Activated CD8-positive, alpha-beta memory T cell treated with anti-CD3 and anti-CD28 coated beads for 48 hours (primary cell): ENCODE results near the gene CNOT11.

ENCODE experiments used
- DNase-seq, 3 experiments: peaks; one replicate each; pipeline ENCODE4 v3.0.0-alpha.2; 2020; ENCODE audit warnings: low read depth in 2 of 3, low spot score in 2 of 3

The CNOT11 gene

DNA sequence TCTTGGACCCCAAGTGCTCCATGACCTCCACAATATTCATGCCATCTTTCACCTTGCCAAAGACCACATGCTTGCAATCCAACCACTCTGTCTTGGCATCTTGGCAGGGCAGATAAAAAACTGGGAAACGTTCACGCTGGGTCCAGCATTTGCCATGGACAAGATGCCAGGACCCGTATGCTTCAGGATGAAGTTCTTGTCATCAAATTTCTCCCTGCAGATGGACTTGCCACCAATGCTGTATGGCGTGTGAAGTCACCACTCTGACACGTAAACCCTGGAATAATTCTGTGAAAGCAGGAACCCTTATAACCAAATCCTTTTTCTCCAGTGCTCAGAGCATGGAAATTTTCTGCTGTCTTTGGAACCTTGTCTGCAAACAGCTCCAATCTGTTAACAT lies 21.5 kb downstream of the CNOT11 start:
- DNase-seq: no peak

DNA sequence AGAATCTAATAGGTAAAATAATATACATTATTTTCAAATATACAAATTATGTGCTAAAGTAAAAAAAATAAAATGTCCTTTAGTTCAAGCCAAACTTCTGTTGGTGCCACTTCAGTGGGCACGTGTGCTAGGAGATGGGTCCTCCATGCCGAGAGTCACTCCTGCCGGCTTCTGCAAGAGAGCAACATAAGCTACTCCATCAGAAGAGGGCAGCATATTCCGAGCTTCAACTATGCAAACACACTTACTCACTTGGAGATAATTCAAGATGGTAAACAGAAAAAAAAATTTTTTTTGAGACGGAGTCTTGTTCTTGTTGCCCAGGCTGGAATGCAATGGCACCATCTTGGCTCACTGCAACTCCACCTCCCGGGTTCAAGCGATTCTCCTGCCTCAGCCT lies 24.4 kb downstream of the CNOT11 start:
- DNase-seq: no peak

DNA sequence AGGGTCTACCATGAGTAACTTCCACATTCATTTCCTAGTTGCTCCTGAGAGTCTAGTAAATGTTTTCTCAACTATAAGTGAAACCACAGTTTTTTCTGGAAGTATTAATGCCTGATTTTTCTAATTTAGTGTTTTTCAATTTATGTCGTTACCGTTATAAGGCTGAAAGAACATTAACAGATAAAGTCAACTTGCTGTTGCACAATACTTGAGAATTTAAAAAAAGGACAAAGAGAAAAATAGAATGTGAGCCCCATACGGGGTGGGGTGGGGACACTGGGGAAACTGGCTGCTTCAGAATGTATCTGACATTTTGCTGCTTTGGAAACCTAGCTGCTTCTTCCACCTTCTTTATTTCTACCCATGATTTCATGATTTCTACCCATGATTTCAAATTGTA lies 26.2 kb downstream of the CNOT11 start:
- DNase-seq: no peak

DNA sequence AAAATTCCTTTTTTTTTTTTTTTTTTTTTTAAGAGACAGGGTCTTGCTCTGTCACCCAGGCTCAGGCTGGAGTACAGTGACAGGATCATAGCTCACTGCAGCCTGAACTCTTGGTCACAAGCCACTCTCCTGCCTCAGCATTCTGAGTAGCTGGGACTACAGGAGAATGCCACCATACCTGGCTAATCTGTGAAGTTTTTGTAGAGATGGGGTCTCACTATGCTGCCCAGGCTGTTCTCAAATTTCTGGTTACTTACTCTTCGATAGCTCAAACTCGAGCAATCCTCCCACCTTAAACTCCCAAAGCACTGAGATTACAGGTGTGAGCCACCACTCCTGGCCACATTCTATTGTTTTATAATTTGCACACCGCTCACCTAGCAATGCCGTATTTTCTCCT lies 28.8 kb downstream of the CNOT11 start:
- no peak for DNase-seq

DNA sequence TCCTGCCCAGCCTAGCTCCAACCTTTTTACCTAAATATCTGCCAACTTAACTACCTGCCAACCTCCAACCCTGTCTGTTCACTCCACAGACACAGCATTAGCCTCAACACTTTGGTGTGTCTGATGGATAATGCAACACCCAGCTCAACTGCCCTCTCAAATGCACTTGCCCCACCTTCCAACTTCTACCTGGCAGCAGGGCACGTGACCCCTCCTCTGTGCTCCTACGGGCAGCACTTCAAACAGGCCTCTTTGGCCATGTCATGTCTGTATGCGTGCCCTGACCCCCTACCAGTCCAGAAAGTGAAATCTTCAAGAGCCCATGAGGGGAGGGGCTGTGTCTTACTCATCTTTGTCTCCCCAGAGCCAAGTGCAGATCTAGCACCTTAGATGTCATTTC lies 30.3 kb downstream of the CNOT11 start:
- no peak for DNase-seq

DNA sequence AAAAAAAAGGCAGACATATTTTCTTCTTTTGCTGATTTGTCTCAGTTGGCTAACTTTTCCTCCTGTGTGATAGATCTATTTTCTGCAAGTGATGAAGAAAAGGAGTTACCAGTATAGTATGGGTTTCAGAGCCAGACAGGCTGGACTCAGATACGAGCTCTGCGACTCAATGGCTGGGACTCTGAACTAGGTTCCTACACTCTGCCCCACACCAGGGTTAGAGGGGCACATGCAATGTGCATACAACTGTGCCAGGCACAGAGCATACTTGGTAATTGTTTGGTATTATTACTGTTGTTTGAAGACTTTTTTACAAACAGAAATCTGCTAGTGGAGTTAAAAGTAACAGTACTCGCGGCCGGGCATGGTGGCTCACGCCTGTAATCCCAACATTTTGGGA lies 34.0 kb downstream of the CNOT11 start:
- no peak for DNase-seq

DNA sequence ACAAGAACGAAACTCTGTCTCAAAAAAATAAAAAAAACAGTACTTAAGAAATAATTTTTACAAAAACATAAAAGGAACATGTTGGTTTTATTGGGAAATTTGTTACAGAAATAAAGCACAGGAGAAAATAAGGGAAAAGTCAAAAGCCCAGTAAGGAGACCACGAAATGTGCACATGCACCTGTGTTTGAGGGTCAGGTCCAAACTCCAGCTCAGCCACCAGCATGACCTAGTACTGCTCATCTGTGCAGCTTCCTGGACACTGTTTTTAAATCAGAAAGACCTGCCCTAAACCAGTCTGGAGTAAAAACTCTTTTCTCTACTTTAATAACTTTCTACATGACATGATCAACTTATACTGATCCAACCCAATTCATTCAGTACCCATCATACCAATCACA lies 34.6 kb downstream of the CNOT11 start:
- no peak for DNase-seq

DNA sequence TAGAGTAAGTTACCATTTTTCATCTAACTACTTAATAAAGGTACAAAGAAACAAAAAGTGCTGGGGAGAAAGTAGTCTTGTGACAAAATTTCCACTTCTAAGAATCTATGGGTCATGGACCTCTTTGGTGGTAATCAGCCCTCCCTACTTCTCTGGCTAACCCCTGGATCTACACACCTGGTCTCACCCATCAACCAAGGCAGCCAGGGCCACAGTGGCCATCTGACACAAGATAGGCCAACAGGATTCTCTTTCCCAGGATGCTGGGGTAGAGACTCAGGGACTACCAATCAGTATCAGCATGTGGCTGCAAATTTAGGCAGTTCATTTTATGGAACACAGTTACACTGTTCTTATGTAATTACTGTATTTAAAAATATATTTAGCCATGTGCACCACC lies 38.0 kb downstream of the CNOT11 start:
- DNase-seq: no peak

DNA sequence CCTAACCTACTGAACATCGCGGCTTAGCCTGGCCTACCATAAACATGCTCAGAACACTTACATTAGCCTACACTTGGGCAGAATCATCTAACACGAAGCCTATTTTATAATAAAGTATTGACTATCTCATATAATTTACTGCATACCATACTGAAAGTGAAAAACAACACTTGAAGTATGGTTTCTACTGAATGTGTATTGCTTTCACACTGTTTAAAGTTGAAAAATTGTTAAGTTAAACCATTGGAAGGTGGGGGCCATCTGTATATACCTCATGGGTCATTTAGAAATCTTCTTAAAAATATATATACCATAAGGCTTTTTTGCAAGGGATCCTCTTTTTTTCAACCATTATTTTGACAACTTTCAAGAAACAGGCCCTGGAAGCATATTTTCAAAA lies 39.3 kb downstream of the CNOT11 start:
- no peak for DNase-seq

DNA sequence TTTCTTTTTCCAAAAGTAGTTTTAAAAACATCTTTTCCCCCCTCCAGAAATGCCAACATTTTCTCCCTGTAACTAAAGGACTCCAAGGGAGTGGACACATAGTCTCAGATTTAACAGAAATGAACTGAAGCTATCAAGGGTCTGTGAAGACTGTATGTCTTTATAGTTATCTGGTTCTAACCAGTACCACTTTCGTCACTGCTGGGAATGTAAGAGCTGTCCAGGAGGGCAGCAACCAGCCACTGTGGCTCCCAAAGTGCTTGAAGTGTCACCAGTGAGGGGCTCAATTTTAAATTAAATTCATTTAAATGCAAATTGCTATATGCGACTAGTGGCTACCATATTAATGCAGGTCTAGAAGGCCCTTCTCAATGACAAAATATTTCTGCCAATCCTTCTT lies 40.9 kb downstream of the CNOT11 start:
- no peak for DNase-seq

DNA sequence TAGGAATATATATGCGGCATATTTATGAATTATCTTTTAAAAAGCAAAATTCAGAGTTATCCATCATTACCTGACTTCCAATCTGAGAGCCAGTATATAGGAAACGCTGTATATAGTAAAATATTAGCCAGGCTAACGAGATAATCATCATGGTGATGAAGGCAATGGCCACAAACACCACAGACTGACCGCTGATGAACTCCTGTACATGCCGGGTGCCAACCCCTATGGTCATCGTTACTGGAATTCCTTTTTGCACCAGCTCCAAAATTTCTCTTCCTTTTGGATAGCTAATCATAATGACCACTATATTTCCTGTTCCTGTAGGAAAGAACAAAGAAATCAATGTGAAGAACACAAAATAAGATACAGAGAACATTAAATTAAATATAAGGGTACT lies 42.2 kb downstream of the CNOT11 start:
- no peak for DNase-seq

DNA sequence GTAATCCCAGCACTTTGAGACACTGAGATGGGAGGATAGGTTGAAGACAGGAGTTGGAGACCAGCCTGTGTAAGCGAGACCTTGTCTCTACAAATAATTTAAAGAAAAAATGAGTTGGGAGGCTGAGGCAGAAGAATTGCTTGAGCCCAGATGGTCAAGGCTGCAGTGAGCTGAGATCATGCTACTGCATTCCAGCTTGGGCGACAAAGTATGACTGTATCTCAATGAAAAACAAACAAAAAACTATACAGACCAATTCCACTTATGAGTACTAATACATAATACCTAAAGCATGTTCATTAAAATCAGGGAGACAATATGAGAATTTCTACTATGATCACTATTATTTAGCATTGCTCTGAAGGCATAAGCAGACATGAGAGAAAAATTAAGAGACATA lies 43.2 kb downstream of the CNOT11 start:
- DNase-seq: no peak

DNA sequence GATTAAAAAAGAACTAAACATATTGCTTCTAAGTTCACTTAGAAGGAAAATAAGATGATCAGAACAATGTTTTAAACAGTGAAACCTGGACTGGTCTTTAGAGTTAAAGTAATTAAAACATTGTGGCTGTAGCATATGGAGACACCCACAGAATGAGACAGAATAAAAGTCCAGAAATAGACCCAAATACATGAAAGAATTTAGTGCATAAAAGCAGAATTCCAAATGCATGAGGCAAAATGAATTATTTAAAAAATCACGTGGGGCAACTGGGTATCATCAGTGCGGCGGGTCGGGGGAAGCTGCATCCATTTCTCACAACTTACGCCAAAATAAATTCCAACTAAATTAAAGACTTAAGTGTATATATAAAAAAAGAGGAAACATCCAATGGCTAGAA lies 43.7 kb downstream of the CNOT11 start:
- no peak for DNase-seq

DNA sequence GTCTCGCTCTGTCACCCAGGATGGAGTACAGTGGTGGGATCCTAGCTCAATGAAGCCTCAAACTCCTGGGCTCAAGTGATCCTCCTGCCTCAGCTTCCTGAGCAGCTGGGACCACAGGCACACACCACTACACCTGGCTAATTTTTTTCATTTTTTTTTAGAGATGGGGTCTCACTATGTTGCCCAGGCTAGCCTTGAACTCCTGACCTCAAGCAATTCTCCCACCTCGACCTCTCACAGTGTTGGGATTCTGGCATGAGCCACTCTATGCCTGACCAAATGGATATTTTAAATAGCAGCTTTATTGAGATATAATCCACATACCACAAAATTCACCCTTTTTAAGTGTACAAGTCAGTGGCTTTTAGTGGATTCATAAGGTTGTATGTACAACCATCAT lies 44.7 kb downstream of the CNOT11 start:
- DNase-seq: no peak

DNA sequence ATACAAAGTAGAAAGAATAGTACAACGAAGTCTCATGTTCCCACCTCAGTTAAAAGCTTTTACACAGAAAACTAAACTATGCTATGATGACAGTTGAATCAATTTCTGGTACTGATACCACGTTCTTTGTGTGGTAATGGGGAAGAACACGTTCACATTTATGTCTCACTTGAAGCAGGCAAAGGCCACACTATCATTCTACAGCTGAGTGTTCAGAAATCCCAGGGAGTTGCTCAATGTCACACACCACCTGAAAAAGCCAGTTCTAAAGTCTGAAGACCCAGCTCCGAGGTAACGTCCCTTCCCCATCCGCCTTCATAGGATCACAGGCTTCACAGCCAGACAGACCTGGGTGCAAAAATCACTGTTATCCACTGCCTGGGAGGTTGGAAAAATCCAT lies 46.9 kb downstream of the CNOT11 start:
- no peak for DNase-seq

DNA sequence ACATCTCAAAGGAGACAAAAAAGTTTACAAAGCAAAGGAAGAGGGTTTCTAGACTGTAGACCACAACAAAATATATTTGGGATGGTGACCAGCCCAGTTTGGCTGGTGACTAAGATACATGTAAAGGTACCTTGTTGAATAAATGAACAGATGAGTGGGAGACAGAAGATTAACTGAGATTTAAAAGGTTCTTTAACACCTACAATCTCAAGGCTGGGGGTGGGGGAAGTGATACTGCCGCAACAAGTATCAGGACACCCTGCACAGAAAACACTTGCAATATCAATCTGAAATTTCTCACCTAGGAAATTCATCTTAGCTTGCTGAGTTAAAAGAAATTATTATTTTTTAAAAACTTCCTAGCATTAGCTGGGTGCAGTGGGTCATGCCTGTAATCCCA lies 47.5 kb downstream of the CNOT11 start:
- no peak for DNase-seq

DNA sequence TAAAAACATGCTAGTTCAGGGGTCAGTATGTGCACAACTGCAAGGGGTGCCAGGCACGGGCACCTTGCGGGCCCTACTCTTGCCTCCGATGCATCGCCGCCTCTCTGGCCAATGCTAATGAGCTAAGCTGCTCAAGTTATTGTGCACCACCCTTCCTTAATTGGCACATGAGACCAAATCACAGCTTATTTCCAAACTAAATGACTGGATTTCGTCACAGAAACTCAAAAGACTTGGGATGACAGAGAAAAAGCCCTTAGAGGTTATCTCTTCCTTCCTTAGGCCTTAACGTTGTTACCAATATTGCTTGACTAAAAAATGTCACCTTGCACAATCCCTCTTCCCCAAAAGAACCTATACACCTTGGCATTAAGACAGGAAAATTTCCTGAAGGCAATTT lies 48.1 kb downstream of the CNOT11 start:
- no peak for DNase-seq

DNA sequence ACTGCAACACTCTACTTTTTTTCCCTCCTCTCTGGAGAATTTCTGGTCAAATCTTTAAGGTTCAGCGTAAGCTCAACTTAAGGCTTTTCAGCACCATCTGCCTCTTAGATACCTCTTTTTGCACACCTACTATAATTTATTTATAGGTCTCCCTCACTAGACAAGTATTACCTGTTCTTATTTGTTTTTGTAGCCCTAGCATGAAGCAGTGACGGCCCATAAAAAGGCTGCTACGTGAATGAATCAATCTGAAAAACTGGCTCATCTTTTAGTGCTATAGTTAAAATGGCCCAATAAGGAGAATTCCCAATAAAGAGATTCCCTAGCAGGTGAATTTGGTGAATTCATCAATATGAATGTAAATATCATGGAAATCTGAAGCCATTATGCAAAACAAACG lies 49.3 kb downstream of the CNOT11 start:
- no peak for DNase-seq

DNA sequence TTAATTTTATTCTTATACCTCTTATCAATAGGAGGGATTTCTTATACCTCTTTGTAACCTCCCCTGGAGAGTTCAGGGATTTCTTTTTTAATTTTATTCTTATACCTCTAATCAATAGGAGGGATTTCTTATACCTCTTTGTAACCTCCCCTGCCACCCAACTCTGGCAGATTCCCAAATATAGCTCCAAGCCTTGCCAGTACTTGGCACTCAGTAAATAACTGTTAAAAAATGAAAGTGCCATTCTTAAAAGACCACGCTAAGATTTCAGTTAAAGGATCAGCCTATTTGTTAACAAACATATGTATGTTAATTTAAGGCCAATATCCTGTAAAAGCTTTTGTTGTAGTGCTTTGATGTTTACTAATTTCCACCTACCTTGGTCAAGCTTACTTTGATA lies 51.0 kb downstream of the CNOT11 start:
- no peak for DNase-seq

DNA sequence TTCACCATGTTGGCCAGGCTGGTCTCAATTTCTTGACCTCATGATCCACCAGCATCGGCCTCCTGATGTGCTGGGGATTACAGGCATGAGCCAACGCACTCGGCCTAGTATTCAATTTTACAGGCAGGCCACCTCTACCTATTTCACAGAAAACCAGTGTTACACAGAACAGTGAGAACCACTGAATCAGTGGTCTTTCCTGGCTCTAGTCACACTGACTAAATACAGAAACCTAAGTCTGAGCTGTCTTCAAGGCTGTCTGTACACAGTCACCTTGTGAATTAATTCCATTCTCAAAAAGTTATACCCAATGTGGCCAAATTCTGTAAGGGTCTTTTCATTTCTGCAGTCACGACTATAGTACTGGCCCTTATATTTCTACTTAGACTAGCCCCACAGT lies 52.3 kb downstream of the CNOT11 start:
- no peak for DNase-seq

DNA sequence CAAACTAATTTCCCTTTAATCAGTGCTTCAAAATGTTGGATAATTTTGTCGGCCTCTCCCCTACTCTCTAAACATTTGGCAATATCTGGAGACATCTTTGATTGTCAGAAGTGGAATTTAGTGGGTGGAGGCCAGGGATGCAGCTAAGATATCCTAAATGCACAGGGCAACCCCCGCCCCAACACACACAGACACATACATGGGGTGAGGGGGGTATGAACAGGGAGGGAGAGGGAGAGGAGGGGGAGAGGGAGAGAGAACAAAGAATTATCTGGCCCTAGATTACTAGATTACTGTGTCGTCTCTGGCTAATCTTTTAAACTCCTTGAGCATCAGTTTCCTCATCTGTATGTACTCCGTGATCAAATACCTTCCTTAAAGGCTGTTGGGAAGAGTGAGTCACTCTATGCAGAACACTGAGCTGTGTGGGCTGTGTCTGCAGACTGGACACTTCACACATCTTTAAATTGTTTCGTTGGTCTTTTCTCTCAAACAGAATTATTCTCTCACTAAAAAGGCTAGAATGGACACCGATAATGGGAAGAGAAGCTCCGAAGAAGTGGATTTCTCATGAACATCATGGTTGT lies 52.9 kb downstream of the CNOT11 start:
- DNase-seq: no peak

DNA sequence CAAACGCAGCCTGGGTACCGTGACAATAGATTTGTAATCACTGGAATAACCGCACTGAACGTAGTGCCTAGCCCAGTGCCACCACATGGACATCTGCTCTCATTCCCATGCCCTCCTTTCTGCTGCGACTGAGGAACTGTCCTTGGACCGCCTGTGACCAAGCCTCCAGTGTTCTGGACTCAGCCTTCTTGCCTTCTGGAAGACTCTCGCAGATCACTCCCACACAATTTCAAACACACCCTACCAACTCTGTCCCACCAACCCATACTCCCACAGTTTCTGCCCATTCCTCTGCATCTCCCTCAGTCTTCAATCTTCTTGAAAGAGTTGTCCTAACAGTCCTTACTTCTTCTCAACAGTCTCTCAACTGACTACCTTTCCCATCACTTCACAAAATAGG lies 53.7 kb downstream of the CNOT11 start:
- DNase-seq: no peak

DNA sequence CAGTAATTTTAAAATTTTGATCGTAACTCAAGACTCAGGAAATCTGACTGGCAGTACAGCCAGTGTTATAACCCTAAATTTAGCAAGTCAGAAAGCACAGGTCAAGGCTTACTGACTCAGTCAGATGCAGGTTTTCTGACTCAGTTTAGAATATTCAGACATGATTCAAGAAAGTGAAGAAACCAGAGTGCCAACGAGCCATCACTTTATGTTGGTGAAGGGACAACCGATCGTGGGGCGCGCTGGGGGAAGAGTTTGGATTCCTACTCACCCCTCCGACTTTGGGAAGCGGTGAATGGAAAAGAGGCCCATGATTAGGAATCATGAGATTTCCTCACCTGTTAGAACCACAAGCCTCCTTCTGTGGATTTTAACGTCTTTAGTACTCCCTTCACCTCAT lies 54.8 kb downstream of the CNOT11 start:
- no peak for DNase-seq

DNA sequence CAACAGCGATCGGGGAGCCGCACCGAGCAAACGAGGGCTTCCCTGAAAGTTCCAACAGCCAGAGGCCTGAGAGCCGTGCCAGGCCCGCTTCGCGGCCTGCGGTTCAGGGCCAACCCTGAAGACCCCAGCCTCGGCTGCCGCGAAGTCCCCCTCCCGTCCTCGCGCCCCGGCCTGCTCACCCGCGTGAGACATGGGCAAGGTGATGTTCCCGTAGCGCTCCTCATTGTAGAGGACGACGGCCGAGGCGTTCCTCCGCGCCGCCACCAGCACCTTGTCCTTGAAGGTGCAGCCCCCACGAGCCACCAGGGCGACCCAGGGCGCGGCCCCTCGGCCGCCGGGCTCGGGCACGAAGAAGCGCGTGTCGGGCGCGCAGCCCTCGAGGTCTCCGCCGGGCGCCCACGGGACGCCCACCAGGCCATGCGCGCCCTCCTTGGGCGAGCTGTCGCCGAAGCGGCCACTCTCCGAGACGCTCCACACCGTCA lies 55.3 kb downstream of the CNOT11 start:
- peak in 1 of 3 experiments; percentile 24 for DNase-seq
